SK-N-SH treated with all-trans-retinoic acid at 6 μM for 48 hours (cell line): ENCODE measurements around the gene MAPK6.

ENCODE experiments used
- CREB5 ChIP-seq: fragments of 250-450 bp; sonication (Bioruptor Pico); IDR thresholded peaks from 2 replicates; pipeline ENCODE4 v1.5.1; 2020; ENCODE audit warnings: low read depth, mild to moderate bottlenecking, moderate library complexity
- POU6F1 ChIP-seq: fragments of 250-450 bp; sonication (Bioruptor Pico); IDR thresholded peaks from 2 replicates; pipeline ENCODE4 v1.8.0; 2021; ENCODE audit warnings: low read depth, mild to moderate bottlenecking, moderate library complexity, borderline replicate concordance
- TSHZ2 ChIP-seq: fragments of 250-450 bp; sonication (Bioruptor Pico); IDR thresholded peaks from 2 replicates; pipeline ENCODE4 v1.5.0; 2020; ENCODE audit warnings: mild to moderate bottlenecking, moderate library complexity

- TF ChIP-seq TSHZ2 (CRISPR knock-in tag) (no peak), POU6F1 (CRISPR knock-in tag) (no peak), CREB5 (CRISPR knock-in tag) (no peak)
Measured at GRCh38 chr15:52042051-52042851, 23.2 kb downstream of the MAPK6 start.
